ENCODE results near the gene ATXN1. TPM values are rescaled to one million over a fixed set of nuclear protein-coding genes. Genes with fewer than 3 reads are reported as not detected.

Gene ATXN1
- total RNA-seq, 1 donor from 2014 or later: 98.0 TPM

DNA sequence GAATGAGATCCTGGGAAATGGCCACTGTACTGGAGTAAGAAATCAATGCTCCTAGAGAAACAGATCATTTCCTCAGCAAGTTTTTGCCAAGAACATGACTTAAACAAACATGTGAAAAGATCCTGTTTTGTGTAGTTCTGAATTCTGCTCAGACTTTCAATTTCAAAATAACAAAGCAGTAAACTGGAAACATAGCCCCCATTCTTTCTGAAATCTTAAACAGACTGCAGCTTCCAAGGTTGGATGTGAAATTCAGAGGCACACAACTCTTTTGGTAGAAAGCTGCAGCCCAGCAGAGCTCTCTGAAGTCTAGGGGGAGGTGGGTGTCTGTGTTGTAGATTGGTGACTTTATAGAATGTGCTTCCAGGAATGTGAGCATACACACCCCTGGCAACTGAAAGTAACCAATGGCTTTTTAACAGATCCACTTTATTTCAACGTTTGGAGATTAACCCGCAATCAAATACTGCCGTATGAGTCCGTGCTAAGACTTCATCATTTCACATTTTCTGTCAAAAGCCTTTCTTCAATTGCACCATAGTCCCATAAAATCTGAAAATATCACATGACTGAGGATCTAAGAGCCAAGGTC, 86.4 kb downstream of the ATXN1 start:
- DNase-seq (ENCODE audit: low spot score): no peak

DNA sequence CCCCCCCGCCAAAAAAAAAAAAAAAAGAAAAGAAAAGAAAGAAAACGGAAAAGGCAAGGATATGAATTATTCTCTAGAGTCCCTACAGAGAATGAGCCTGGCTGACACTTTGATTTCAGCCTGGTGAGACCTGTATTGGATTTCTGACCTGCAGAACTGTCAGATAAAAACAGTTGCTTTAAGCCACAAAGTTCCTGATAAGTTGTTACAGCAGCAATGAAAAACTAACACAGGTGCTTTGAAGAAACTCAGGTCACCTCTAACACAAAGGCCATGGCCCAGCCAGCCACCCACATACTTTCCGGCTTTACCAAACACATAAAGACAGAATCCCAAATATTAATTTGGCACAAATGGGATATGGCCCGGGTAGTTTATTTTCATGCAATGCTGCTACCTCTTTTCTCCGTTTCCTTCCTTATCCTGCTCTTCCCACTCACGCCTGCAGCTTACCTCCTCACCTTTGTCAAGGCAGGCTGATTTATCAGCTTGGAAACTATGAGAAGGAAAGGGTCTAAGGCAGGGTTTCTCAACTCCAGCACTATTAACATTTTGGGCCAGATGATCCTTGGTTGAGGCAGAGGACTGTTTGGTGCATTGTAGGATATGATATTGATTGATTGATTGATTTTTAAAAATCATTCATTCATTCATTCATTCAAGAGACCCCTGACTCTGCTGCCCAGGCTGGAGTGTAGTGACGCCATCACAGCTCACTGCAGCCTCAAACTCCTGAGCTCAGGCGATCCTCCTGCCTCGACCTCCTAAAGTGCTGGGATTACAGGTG, 88.1 kb downstream of the ATXN1 start:
- no peak for DNase-seq (ENCODE audit: low spot score)

DNA sequence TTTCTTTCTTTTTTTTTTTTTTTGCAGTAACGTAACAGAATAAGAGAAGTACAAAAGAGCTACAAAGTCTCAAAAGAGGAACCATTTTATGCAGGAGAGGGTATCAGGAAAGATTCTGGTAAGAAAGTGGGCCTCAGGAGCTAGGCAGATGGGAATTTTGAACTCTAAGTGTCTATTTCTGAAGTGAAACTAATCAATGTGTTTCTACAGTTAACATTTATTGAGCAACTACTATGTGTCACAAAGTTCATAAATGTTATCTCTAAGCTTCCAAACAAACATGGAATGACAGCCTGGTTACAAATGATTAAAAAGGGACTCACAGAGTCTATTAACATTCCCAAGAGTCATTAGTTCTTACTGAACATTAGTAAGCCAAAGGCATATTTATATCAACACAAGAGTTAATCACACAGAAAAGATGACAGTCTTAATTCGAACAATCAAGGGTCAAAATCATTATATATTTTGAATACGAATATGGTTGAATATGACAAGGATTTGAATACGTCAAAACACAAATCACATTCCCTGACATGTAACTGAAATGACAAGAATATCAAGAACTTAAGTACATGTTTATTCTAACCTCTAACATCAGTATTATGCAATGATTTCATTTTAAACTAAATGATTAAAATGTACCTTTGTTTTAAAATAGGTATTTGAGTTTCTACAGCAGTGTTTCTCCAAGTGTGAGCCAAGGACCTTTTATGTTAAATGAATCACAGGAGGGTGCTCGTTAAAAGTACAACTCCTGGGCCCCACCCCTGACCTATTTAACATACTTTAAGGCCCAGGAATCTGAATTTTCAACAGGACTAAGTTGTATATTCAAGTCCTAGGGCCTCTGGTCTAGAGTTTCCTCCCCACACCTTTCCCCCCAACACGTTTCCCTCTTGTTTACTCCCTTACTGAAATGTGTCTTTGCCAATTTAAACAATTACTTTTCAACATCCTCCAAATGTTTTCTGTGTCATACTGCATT, 89.7 kb downstream of the ATXN1 start:
- no peak for DNase-seq (ENCODE audit: low spot score)

DNA sequence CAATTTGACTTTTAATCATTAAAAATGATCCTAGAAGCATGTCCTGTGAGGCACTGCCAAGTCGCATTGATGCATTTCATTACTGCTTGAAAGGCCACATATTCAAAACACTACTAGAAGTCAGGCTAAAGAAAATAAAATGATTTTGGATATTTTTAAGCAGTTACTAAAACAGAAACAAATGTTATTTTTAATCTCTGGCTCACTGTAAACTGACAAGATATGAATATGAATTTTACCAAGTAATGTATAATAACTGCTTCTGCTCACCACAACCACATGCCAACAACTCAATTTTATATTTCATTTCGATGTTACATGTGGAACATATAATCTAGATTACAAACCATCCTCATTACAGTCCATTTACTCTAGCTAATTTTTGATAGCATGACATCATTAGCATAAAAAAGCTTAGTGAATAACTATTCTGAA, 90.6 kb downstream of the ATXN1 start:
- no peak for DNase-seq (ENCODE audit: low spot score)

DNA sequence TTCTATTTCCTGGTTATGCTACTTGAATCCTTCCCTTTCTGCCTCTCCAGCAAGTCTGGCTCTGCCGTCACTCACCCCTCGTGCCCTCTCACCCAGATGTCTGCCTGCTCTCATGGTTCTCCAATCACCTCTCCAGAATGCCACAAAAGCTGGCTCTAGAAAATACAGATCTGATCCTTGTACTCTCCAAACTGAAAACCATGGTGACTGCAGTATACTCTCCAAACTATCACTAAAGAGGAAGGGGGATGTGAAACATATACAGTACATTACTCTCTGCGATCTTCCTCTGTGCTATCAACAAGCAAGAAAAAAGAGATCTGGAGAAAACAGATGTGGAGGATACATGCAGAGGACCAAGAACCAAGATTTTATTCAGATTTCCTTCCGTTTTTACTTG, 91.1 kb downstream of the ATXN1 start:
- peak; percentile 41 for DNase-seq (ENCODE audit: low spot score)

DNA sequence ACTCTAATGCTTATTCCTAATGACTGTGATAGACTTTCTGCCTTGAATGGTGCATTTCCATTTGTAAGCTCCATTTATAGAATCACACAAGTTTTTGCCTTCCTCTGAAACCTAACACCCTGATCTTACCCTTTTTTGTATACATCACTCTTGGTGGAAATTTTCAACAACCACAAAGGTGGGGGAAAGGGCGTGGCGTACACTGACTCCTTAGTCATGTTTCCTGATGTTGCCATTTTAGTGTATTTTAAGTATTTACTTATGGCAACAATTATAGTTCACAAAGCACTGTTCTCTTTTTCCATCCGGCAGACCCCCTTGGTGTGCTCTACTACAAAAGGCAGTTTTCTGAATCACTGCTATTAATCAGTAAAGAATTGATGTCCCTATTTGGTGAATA, 92.0 kb downstream of the ATXN1 start:
- peak; percentile 19 for DNase-seq (ENCODE audit: low spot score)

DNA sequence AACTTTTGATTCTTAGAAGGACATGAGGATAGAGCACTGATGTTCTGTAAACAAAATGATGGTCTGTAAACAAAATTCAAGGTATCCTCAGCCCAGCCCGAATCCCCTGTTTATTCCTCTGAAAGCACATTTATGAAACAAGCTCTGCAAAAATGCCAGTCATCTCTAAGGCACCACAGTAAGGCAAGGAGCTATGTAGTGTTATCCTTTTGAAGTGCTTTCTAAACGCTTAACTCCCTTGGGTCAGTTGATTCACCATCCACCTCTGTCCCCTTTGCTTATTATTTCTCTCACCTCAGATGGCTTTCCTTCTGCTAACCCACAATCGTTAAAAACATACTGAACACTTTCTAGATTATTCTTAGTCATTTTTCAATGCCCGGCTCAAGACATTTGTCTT, 93.8 kb downstream of the ATXN1 start:
- no peak for DNase-seq (ENCODE audit: low spot score)

DNA sequence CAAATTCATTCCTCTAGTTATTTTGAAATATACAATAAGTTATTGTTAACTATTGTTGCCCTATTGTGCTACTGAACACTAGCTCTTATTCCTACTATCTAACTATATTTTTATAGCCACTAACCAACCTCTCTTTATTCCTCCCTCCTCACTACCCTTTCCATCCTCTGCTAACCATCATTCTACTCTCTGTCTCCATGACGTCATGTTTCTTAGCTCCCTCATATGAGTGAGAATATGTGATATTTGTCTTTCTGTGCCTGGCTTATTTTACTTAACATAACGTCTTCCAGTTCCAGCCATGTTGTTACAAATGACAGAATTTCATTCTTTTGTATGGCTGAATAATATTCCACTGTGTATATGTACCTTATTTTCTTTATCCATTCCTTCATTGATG, 95.3 kb downstream of the ATXN1 start:
- no peak for DNase-seq (ENCODE audit: low spot score)

DNA sequence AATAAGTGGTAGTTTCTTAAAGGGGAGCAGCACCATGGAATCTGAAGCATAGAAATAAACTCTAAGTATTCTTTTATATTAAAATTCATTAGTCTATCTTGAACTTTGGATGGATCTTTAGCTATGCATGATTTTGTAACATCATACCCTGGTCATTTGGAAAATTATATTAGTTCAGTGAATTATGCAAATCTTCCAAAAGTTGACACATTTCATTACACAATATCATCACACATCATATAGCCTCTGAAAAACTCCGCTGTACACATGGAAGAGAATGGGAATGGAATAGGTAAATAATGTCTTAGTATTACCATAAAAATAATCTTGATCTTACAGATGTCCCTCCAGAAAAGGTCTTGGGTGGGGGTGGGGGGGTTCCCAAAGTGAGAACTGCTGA, 96.1 kb downstream of the ATXN1 start:
- no peak for DNase-seq (ENCODE audit: low spot score)

DNA sequence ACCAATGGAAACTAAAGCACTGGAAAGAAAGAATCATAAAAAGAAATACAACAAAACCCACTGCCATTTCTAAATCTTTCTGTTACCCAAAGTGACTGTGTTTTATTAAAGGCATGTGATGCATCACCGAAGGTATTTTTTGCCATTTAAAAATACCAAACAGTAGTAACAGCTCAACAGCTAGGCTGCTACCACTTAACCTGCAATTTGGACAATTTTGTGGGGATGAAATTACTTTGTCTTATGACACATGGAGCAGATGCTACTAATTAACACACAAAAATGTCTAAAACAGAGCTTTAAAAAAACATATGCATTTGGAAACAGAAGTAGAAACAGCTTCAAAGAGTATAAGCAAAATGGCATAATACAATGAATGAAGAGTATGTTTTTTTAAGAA, 97.4 kb downstream of the ATXN1 start:
- DNase-seq (ENCODE audit: low spot score): no peak

DNA sequence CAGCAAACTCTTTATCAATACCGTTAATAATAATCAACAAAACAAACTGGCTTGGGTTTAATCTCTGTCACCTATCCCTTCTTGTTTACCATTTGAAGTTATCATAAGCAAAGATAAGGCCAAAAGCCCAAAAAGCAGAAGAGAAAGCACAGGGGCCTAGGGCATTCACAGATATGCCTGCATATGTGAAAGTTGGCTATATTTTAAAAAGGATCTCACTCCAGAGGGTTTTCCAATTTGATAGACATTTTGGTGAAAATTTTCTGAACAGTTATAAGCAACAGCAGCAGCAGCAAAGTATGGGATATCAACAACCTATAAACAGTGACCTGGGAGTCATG, 101.1 kb downstream of the ATXN1 start:
- no peak for DNase-seq (ENCODE audit: low spot score)

DNA sequence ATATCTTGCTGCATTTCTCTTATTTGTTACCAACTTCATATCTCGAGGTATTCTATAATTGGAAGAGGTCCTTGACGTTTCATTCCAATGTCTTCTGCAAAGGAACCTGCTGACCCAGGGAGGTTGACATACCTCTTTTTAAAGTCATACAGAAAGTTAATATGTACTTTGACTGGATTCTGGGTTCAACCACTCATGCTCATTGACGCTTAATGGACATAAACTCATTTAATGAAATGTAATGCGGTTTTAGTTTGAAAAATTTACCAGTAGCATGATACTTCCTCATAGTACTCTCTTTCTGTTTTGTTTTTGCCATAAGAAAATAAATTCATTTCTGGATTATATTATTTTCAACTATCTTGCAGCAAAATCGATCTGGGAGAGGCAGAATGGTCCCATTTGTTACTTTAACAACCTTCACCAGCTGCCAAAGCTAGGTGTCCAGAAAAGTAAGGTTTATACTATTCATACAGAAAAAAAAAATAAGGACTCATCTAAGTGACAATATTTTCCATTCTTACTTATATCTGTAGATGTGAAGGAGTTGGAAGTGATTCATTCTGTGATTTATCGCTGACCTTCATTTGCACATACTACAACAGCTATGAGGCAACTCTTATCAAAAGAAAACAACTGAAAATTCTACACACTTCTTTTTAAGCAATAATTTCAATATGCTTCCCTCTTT, 101.6 kb downstream of the ATXN1 start:
- DNase-seq (ENCODE audit: low spot score): no peak

DNA sequence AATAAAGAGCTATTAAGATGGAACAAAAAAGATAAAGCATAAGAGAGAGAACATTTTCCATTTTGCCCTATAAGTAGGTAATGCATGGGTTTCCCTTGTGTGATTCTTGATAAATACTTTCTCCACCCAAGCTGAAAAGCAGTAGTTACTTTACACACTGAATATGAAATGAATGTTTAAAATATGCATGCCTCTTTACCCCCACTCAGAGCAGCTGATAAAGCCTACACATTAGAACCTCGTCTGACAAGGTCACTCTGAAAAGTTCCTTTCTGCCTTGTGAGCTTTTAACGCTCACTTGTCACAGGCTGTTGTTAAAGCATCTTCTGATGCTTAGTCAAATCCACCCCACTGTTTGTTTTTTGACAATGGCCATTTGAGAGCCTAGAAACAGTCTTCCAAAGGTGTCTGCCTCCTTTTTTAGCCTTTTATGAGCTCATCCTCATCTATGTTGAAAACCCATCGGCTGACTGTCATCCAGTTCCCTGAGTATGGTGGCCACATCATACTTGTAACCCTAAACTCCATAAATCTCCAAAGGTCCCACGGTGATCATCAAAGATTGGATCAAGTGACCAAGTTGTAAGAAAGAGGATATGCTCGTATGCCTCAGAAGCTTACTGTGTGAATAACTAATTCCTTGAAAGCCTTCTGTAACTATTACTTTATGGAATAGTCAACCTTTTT, 102.8 kb downstream of the ATXN1 start:
- DNase-seq (ENCODE audit: low spot score): no peak

DNA sequence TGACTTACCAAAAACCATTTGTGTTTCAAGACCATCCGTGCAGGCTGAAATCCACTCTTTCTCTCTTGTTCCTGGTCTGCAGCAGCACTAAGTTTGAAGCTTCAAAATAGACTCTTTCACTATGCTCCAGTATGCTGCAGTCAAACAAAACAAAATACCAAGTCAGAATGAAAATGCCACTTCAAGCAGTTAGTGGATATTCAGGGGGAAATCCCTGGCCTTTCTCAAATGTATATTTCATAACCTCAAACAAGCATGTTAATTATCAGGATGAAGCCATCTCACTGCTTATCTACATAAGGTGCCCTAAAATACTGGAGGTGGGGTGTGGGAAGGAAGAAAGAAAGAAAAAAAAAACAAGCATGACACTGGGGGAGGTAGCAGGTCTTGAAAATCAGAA, 103.5 kb downstream of the ATXN1 start:
- no peak for DNase-seq (ENCODE audit: low spot score)

DNA sequence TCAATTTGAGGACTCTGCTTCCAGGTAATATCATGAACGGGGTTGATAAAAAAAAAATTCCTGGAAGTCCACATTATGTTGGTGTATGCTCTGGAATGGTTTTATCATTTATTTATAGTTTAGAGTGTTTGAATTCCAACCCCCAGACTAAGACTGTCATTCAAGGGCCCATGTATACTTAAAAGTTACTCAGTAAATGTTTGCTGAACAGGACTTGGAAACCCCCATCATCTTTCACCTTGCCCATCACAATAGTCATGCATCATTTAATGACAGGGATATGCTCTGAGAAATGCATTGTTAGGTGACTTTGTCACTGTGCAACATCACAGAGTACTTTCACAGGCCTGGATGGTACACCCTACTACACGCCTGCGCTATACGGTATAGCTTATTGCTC, 104.8 kb downstream of the ATXN1 start:
- DNase-seq (ENCODE audit: low spot score): no peak

DNA sequence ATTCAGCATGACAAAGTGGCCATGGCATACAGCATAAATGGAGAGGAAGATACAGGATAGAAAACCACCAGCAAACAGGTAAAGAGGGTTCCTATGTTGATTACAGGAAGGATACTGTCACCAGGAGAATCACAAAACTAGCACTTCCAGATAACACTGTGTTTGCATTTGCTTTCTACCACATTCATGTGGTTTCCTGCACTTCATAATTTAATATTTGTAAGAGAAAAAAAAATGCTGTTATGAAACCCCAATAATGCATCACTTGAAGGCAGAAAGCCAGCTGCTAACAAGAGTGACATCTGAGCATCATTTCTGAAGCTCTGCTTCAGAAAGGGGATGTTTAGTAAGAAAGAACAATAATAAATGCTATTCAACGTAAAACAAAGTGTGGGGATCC, 106.6 kb downstream of the ATXN1 start:
- no peak for DNase-seq (ENCODE audit: low spot score)

DNA sequence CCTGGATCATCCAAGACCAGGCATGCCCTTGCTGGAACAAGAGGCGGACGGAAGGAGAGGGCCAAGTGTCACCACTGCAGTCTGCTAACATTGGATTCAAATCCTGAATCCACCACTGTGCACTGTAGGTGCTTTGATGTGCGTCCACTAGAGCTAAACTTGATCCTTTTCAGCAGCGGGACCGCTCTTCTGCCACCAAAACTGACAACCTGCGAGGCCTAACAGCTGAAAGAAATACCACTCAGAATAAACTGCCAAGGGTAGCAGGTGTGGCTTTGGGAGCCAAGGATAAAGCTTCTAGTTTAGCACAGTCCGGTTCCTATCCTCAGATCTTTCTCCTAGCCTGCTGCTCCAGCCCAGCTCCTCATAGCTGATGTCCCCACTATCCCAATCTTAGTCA, 108.0 kb downstream of the ATXN1 start:
- DNase-seq (ENCODE audit: low spot score): no peak

DNA sequence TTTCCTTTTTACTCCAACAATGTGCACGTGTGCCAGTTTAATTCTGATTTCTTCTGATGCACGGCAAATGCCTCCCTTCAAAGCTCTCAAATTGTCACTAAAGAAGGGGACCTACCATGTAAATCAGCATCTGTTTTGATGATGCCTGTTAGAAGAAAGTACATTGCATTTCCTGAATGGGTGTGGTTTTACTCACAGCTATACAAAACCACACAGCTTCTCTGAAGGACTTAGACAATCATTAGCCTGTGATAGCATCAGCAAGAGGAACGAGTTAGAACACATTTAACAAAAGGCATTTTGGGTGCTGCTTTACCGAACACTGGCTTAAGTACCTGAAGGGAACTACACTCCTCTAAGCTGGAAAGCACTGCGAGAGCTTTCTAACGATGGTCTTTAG, 109.4 kb downstream of the ATXN1 start:
- peak; percentile 33 for DNase-seq (ENCODE audit: low spot score)

DNA sequence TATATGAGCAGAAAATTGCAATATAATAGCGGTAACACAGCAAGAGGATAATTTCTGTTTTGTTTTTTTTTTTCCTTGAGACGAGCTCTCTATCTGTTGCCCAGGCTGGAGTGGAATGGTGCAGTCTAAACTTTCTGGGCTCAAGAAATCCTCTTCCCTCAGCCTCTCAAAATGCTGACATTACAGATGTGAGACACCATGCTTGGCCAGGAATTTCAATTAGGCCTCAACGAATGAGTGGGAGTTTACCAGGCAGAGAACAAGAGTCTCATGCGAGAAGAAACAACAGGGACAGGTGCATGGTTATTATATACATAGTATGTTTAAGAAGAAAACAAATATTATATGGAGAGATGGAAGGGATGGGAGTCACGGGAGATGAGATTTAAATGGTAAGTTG, 111.4 kb downstream of the ATXN1 start:
- DNase-seq (ENCODE audit: low spot score): no peak

DNA sequence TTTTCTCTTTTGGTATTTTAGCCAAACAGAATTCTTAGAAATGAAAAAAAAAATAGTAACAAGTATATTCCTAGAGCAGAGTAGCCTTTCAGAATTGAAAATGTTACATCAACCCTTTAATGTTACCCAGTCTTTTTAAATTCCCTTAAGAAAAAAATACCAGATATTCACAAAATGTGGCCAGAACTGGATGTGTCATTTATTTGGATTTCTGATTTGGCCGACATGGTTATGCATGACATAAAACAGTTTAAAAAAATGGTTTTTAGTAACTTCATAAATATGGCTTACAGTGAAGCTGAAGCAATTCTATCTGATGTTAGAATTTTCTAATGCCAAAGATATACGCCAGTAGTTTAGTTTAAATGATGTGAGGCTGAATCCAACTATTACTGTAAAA, 112.0 kb downstream of the ATXN1 start:
- no peak for DNase-seq (ENCODE audit: low spot score)

DNA sequence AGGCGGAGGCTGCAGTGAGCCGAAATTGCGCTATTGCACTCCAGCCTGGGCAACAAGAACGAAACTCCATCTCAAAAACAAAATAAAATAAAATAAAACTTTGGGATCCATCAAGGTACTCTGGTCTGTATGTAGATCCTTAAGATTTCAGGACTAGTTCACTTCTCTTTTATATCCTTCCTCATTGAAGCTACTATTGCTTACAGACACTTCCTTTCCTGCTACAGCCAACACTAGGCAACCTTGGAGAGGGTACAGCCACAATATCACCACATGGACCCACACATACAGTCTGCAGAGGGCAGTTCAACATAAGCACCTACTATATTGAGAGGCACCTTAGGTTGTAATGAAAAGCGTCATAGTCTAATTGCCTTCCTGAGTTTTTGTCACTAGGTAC, 113.3 kb downstream of the ATXN1 start:
- no peak for DNase-seq (ENCODE audit: low spot score)

All from umbilical cord (tissue), 2 donors.